GM18520 (cell line): ENCODE data around the gene VPS4A.
A peak's percentile ranks its signal among the peaks of the same experiment; 100 is the strongest.
"Not testable (repeated sequence)": the region's sequence is repeated elsewhere in the genome, so short reads cannot be mapped to it uniquely, and the experiment has no call there.

ENCODE experiments used
- ATAC-seq: cut with Tn5 transposase; IDR thresholded peaks from one replicate; pipeline ENCODE4 v1.9.1; 2021; ENCODE audit not compliant: unreplicated experiment

Gene VPS4A

GRCh38 chr16:69310653-69311532 lies at the start of gene VPS4A:
VPS4A (plus strand) TSS chr16:69311350; CDS start chr16:69311512, 162 bp downstream.
- peak; percentile 92 for ATAC-seq

DNA sequence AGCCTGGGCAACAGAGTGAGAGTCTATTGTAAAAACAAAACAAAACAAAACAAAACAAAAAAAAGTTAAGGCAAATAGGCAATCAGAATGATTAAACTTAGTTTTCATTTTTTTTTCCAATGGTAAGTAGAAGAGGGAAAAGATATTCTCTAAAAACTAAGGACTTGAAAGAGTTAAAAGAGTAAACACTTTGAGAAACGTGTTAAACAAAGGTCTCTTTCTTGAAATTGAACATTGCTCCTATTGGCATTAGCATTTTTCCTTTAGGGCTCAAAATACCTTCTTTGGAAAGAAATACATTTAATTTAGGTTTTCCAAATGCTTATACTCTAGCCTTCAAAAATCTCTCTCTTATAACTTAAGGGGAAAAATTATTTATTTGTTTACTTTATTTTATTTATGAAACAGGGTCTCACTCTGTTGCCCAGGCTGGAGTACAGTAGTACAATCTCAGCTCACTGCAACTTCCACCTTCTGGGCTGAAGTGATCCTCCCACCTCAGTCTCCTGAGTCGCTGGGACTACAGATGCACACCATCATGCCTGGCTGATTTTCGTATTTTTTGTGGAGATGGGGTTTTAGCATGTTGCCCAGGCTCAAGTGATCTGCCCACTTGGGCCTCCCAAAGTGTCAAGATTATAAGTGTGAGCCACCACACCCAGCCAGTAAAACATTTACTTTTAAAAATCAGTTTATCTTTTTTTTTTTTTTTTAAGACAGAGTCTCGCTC lies 44.7 kb upstream of the VPS4A start:
- no peak for ATAC-seq

DNA sequence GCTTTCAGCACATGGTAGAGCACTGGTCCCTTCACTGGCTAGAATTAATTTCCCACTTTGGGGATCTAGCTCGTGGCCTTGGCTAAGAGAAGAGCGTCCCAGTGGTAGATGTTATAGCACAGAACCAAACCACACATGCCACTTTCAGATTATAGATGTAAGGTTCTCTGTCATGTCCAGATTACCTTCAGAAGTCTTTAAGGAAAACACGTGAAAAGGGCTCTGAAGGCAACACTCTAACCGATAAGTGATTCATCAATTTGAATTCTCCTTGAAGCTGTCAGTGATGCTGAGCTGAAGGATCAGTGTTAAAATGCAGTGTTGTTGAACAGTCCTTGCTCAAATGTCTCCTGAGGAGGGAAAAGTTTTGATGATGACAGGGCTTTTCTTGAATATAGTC lies 43.5 kb upstream of the VPS4A start:
- no peak for ATAC-seq

DNA sequence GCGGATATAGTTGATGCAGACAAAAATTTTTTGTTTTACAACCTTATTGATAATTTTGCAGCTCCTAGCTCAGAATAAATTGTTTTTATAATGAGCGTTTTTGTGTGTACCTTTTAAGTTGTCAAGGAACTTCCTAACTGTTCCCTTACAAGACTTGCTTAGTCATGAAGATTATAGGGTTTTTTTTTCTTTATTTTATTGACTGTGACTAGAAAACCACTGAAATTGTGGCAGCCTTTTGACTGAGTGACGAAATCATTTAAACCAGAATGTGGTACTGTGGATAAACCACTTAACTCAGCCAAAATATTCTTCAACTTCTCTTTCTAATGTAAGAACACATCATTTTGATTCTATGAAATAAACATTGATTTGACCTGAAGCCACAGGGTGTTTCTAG lies 40.8 kb upstream of the VPS4A start:
- ATAC-seq, result no peak

DNA sequence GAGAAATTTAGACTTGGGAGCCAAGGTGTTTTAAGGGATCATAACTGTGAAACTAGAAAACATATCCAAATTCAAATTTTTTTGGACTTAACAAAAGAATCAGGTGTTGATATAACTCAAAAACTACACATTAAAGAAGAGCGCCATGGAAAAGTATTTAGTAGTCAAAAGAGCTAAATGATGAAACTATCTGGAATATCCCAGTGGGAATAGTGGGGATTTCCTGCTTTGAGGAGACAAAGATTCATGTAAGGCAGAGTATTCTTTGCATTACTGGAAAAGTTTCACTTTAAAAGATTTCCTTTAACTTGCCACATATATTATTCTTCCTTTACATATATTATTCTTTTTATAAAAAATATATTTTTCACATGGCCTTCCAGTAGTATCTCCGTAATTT lies 40.3 kb upstream of the VPS4A start:
- ATAC-seq, result no peak

- ATAC-seq, result no peak
These were observed 38.1 kb upstream of the VPS4A start for GRCh38 chr16:69273009-69273408.

GRCh38 chr16:69274699-69275235 lies 36.4 kb upstream of the VPS4A start:
- ATAC-seq, result no peak

- no peak for ATAC-seq
These were observed 34.7 kb upstream of the VPS4A start for GRCh38 chr16:69276148-69277115.

DNA sequence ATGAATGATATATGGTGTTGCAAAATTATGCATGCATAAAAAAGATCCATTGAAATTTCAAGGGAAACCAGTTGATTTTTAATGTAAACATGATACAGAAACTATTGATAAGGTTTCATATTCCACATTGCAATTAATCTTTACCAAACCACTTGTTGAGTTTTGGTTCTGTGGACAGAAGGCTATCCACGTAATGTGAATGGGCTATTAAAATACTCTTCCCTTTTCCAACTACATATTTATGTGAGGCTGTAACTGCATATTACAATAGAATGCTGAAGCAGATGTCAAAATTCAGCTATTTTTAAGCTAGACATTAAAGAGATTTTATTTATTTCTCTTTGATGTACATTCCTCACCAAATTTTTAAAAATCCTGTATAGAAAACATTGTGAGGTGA lies 33.7 kb upstream of the VPS4A start:
- ATAC-seq, result no peak

DNA sequence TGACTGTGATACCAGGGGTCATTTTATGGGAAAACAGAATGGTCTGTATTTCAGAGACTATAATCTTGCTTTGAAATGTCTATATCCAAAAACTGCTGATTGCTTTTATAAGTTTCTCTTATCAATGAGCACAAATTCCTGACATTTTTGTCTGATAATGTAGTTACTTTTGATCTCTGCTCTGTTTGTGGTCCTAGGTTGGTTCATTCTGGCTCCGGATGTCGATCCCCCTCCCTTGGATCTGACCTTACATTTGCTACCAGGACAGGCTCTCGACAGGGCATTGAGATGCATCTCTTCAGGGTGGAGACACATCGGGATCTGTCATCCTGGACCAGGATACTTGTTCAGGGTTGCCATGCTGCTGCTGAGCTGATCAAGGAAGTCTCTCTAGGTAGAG lies 27.3 kb upstream of the VPS4A start:
- no peak for ATAC-seq

DNA sequence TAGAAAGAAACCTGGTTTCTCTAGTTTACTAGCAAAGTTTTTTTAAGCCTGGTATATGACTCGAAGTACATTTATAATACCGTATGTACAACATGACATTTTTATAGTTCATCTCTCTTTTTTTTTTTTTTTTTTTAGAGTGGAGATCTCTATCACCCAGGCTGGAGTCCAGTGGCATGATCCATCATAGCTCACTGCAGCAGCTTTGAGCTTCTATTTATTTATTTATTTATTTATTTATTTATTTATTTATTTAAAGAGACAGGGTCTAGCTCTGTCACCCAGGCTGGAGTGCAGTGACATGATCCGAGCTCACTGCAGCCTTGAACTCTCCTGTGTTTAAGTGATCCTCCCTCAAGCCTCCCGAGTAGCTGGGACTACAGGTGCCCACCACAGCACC lies 25.9 kb upstream of the VPS4A start:
- no peak for ATAC-seq

DNA sequence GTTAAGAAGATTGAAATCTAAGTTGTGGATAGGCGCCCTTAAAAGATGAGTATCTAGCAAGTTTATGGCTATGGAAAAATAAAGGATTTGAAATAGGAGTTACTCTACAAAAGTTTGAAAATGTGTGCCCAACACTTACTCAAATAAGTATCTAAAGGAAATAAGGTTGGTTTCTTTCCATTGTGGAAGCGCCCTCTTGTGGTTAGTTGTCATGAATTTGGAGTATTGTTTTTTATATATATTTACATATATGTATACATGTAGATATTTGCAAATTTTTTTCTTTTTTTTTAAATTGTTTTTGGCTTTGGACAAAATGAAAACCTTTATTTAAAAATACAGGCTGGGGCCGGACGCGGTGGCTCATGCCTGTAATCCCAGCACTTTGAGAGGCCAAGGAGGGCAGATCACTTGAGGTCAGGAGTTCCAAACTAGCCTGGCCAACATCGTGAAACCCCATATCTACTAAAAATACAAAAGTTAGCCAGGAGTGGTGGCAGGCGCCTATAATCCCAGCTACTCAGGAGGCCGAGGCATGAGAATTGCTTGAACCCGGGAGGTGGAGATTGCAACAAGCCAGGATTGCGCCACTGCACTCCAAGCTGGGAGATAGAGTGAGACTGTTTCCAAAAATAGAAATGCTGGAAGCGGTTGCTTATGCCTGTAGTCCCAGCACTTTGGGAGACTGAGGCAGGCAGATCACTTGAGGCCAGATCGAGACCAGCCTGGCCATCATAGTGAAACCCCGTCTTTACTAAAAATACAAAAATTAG lies 24.0 kb upstream of the VPS4A start:
- ATAC-seq, result no peak

DNA sequence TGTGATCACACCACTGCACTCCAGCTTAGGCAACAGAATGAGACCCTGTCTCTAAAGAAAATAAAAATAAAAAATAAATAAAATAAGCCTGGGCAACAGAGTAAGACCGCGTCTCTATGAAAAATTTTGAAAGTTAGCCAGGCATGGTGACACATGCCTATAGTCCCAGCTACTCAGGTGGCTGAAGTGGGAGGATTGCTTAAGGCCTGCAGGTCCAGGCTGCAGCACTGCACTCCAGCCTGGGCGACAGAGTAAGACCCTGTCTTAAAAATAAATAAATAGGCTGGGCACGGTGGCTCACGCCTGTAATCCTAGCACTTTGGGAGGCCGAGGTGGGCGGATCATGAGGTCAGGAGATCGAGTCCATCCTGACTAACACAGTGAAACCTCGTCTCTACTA lies 19.5 kb upstream of the VPS4A start:
- not testable (repeated sequence) for ATAC-seq

DNA sequence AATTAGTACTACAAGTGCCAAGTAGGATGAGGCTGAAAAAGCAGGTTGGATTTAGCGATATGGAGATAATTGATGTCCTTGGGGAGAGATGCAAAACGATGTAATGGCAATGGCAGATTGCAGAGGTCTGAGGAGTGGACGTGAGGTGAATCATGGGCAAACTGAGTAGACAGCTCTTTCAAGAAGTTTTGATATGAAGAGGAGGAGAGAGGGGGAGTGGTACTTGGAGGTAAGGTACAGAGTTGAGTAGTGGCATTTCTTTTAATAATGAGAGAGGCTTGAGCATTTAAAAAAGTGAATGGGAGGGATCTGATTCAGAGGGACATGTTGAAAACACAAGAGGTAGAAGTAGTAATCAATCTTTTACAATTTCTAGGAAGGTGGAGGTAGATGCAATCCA lies 17.7 kb upstream of the VPS4A start:
- no peak for ATAC-seq

DNA sequence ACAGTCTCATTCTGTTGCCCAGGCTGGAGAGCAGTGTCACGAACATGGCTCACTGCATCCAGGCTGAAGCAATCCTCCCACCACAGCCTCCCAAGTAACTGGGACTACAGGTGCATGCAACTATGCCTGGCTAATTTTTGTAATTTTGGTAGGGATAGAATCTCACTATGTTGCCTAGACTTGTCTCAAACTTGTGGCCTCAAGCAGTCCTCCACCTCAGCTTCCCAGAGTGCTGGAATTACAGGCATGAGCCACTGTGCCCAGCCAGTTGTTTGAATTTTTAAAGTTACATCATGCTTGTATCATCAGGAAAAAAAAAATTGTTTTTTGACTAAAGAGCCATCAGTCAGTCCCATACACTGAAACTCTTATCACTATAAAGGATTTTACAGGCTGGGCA lies 17.1 kb upstream of the VPS4A start:
- no peak for ATAC-seq

DNA sequence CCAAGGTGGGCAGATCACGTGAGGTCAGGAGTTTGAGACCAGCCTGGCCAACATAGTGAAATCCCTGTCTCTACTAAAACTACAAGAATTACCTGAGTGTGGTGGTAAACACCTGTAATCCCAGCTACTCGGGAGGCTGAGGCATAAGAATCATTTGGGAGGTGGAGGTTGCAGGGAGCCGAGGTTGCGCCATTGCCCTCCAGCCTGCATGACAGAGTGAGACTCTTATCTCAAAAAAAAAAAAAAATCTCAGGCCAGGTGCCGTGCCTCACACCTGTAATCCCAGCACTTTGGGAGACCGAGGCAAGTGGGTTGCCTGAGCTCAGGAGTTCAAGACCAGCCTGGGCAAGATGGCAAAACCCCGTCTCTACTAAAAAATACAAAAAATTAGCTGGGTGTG lies 14.4 kb upstream of the VPS4A start:
- not testable (repeated sequence) for ATAC-seq

DNA sequence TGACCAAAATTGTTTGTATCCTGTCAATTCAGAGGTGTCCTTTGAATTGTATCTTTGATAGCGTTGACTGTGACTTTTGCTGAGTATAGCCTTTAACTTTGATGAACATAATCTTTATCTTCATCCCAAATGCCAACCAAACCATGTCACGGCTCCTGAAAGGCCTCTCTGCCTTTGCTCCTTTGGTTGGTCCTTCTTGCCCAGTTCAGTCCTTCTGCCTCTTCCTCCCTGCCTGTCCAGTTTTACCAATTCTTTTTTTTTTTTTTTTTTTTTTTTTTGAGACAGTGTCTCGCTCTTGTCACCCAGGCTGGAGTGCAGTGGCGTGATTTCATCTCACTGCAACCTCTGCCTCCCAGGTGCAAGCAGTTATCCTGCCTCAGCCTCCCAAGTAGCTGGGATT lies 12.9 kb upstream of the VPS4A start:
- no peak for ATAC-seq

GRCh38 chr16:69301187-69301586 lies 10.0 kb upstream of the VPS4A start:
- no peak for ATAC-seq

- no peak for ATAC-seq
These were observed 9.3 kb upstream of the VPS4A start for GRCh38 chr16:69301861-69302260.

- no peak for ATAC-seq
These were observed 8.8 kb upstream of the VPS4A start for GRCh38 chr16:69302301-69302700.
